GM12878 (cell line): ENCODE data around the gene COL4A2. TPM values are rescaled to one million over a fixed set of nuclear protein-coding genes. Genes with fewer than 3 reads are reported as not detected.

Experiments used
- ATAC-seq: fragments of 200-7000 bp; cut with Tn5 transposase; 3 replicates; pipeline ENCODE4 v1.9.1; 2020; ENCODE audit warnings: mild to moderate bottlenecking, moderate library complexity
- BruUV-seq: library from RNA; stranded (reverse); fragments of 400-500 nt; replicated peaks from 2 replicates; lab custom pipeline; 2021; lab: Mats Ljungman, UMichigan
- CTCF ChIA-PET: fragments of 300-600 bp; sonication (Branson Sonifier 250); formaldehyde crosslinking; extraction: SDS; loops from one replicate; lab custom pipeline; 2021; ENCODE audit warnings: inconsistent platforms; lab: Yijun Ruan, JAX
- POLR2A ChIA-PET: fragments of 350-600 bp; formaldehyde crosslinking; extraction: SDS; loops from one replicate; lab custom pipeline; 2021; ENCODE audit warnings: inconsistent platforms; lab: Charles Lee
- RAD21 ChIA-PET: fragments of 300-600 bp; sonication (Branson Sonifier 250); formaldehyde crosslinking; loops from one replicate; lab custom pipeline; 2023; ENCODE audit warnings: antibody characterized with exemption; ENCODE audit not compliant: unreplicated experiment; lab: Charles Lee
- SMC1A ChIA-PET: fragments of 300-600 bp; sonication (Branson Sonifier 250); formaldehyde crosslinking; loops from one replicate; lab custom pipeline; 2023; ENCODE audit not compliant: unreplicated experiment, uncharacterized antibody; lab: Charles Lee
- DNase-seq: peaks from one replicate; pipeline ENCODE4 v3.0.0-alpha.2; 2011; ENCODE audit warnings: low read depth, low spot score
- FAIRE-seq: peaks from 3 replicates; lab custom pipeline; 2011; peaks lifted over from hg19 to GRCh38; lab: Jason Lieb, UNC
- H2AFZ ChIP-seq: 2 replicates; pipeline ENCODE4 v1.6.0; 2011; ENCODE audit warnings: low read depth, low read length, control low read depth; ENCODE audit not compliant: control insufficient read depth
- H3K27ac ChIP-seq: 2 replicates; pipeline ENCODE4 v1.5.1; 2011; ENCODE audit warnings: control low read depth; ENCODE audit not compliant: control insufficient read depth, insufficient read depth
- H3K27me3 ChIP-seq, 2 experiments: replicated peaks in 1 of 2; 2 replicates each; pipeline versions ENCODE4 v1.6.0 to v1.6.1; 2011; ENCODE audit warnings: low read length in 1 of 2; ENCODE audit not compliant: control insufficient read depth in 2 of 2, insufficient read depth in 2 of 2
- H3K36me3 ChIP-seq, 2 experiments: 2 replicates each; pipeline ENCODE4 v1.5.1; 2011; ENCODE audit warnings: low read length in 1 of 2; ENCODE audit not compliant: control insufficient read depth in 2 of 2, insufficient read depth in 2 of 2
- H3K4me1 ChIP-seq: 2 replicates; pipeline ENCODE4 v1.6.1; 2011; ENCODE audit warnings: mild to moderate bottlenecking, low read length, moderate library complexity, mixed read lengths; ENCODE audit not compliant: control insufficient read depth, insufficient read depth
- H3K4me2 ChIP-seq: 2 replicates; pipeline ENCODE4 v1.6.0; 2011; ENCODE audit warnings: control low read depth; ENCODE audit not compliant: control insufficient read depth, insufficient read depth
- H3K4me3 ChIP-seq: fragments of 200-600 bp; sonication (generic); 2 replicates; pipeline ENCODE4 v1.5.1; 2016
- H3K79me2 ChIP-seq: 2 replicates; pipeline ENCODE4 v1.6.0; 2011; ENCODE audit warnings: low read length; ENCODE audit not compliant: control insufficient read depth, insufficient read depth
- H3K9ac ChIP-seq: 2 replicates; pipeline ENCODE4 v1.8.0; 2011; ENCODE audit warnings: low read length, control low read depth, mixed read lengths; ENCODE audit not compliant: control insufficient read depth, insufficient read depth
- H3K9me3 ChIP-seq: replicated peaks from 3 replicates; pipeline ENCODE4 v1.5.1; 2011; ENCODE audit warnings: mild to moderate bottlenecking, low read length; ENCODE audit not compliant: control insufficient read depth, insufficient read depth
- H4K20me1 ChIP-seq: 2 replicates; pipeline ENCODE4 v1.6.0; 2011; ENCODE audit not compliant: control insufficient read depth, insufficient read depth
- BMI1 ChIP-seq: fragments of 450-650 bp; IDR thresholded peaks from 2 replicates; pipeline ENCODE4 v1.6.1; 2016; ENCODE audit warnings: mild to moderate bottlenecking, moderate library complexity, borderline replicate concordance
- CBX3 ChIP-seq: fragments of 200-600 bp; sonication (generic); IDR thresholded peaks from 2 replicates; pipeline ENCODE4 v1.6.1; 2016; ENCODE audit warnings: low read depth, borderline replicate concordance
- IRF4 ChIP-seq: IDR thresholded peaks from 2 replicates; pipeline ENCODE4 v1.6.1; 2011; ENCODE audit warnings: low read depth, low read length
- JUND ChIP-seq: IDR thresholded peaks from 2 replicates; pipeline ENCODE4 v1.6.1; 2012; ENCODE audit warnings: low read depth, mild to moderate bottlenecking, low read length, improper control_type of control experiment, moderate library complexity
- ZBED1 ChIP-seq: IDR thresholded peaks from 2 replicates; pipeline ENCODE4 v1.6.1; 2016; ENCODE audit warnings: borderline replicate concordance
- ZNF274 ChIP-seq: IDR thresholded peaks from one replicate; pipeline ENCODE4 v1.8.0; 2011; ENCODE audit not compliant: insufficient read length, insufficient read depth
- WGBS: methylation state at CpG from one replicate; pipeline ENCODE4 v1.1.6; 2016; ENCODE audit warnings: low lambda C conversion rate; ENCODE audit not compliant: insufficient replicate concordance, insufficient coverage; ENCODE audit errors: missing lambda C conversion rate; 5-methylcytosine and 5-hydroxymethylcytosine counted together
- in situ Hi-C: fragments of 300-500 bp; cut with MboI; formaldehyde crosslinking; loops from 9 replicates; pipeline ENCODE4 v1.14.3; 2018; ENCODE audit warnings: mixed read lengths
- intact Hi-C: fragments of 100-400 bp; cut with micrococcal nuclease; formaldehyde crosslinking; loops from one replicate; pipeline ENCODE4 v1.14.2; 2022; ENCODE audit not compliant: unreplicated experiment
- polyA plus RNA-seq, 11 experiments: library from polyadenylated mRNA; depleted of rRNA in 4 of 11; unstranded in 6 of 11; stranded (reverse) in 5 of 11; fragments of >200 nt; fragmentation: Nextera tagmentation in 4 of 11; fragmentation: Illumina TruSeq in 1 of 11; extraction: Ambion mirVana in 4 of 11; extraction: Trizol in 1 of 11; gene quantifications; 1 replicate in 1 of 11; 2 replicates in 10 of 11; pipeline versions ENCODE4 v1.2.1 to v1.2.3, GENCODE V29; 2011 to 2016; ENCODE audit warnings: inconsistent platforms in 2 of 11, missing spikeins in 2 of 11, low read depth in 1 of 11
- total RNA-seq, 4 experiments: library from RNA; depleted of rRNA in 3 of 4; stranded (reverse); fragments of >200 nt in 3 of 4; fragmentation: Illumina TruSeq in 1 of 4; extraction: Trizol in 1 of 4; gene quantifications; 2 replicates each; pipeline versions ENCODE4 v1.2.1 to v1.2.3, GENCODE V29; 2013 to 2021

The COL4A2 gene
- total and polyA plus RNA-seq, 10 of the 15 experiments (the other 5 are each of a cell fraction or from before 2014, with no cell fraction given), result 0.16 to 1.6 (median 0.62) TPM; not detected in 3

DNA sequence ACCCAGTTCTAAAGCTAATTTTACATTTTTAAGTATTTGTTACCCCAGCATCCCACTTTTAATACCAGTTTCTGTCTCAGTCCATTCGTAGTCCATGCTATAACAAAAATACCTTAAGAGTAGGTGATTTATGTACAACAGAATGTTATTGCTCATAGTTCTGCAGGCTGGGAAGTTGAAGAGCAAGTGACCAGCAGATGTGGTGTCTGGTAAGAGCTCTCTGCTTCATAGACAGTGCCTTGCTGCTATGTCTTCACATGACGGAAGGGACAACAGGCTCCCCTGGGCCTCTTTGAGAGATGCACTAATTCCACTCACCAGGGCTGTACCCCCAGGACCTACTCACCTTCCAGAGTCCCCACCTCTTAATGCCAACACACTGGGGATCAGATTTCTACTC is 96.6 kb downstream of the COL4A2 start (continued):
- TF ChIP-seq IRF4, result no peak
- TF ChIP-seq JUND, result no peak
- TF ChIP-seq CBX3, result no peak

DNA sequence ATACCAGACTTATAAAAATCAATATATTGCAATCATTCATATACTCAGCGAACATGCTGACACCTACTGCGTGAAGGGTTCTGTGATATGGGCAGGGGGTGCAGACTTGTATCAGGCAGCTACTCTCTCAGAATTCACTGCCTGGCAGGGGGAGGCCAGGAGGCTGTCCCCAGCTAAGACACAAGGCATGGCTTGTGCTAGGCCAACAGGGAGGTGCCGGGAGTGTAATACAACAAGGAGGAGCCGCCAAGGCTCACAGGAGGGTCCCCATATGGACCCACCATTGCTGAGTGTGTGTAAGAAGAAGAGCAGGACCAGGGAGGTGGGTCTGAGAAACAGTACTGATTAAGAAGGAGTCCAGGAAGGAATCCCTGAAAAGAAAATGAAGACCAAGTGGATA is 97.2 kb downstream of the COL4A2 start:
- intact Hi-C loops (no loop called here), in situ Hi-C loops (loop anchor here (25.0 kb wide), 1 partner anchor 1442 kb away; no protein-coding TSS in a partner anchor)
- H3K27ac ChIP-seq, result no peak overlapping the region
- no peaks in the 10 kb centered on the region for H3K27me3 ChIP-seq
- RAD21 ChIA-PET, result interaction anchor here (1.2 kb wide), 1 partner anchor 40 kb away, joined by 3 read pairs; no protein-coding TSS in a partner anchor
- no peak overlapping the region for H3K9ac ChIP-seq
- DNase-seq (no peak), FAIRE-seq (no peak), ATAC-seq (no peak)
- WGBS, result 44% methylated on average over 4 of the region's 4 CpGs
- CTCF ChIA-PET, result interaction anchor here (0.6 to 1.3 kb wide), 2 partner anchors 8 to 171 kb away, joined by 4 to 5 read pairs; no protein-coding TSS in a partner anchor
- H2AFZ ChIP-seq, result no peak overlapping the region
- no peaks in the 10 kb centered on the region for H3K79me2 ChIP-seq
- BruUV-seq, result no TSS peak
- SMC1A ChIA-PET, result no interaction called here
- H3K9me3 ChIP-seq, result no peaks in the 10 kb centered on the region
- H3K4me3 ChIP-seq, result no peak overlapping the region
- H4K20me1 ChIP-seq, result no peaks in the 10 kb centered on the region
- no peaks in the 10 kb centered on the region for H3K36me3 ChIP-seq
- POLR2A ChIA-PET, result no interaction called here
- no peak overlapping the region for H3K4me2 ChIP-seq
- TF ChIP-seq ZBED1 (no peak), BMI1 (no peak), ZNF274 (no peak)
- no peaks in the 10 kb centered on the region for H3K4me1 ChIP-seq
